HCT116 (cell line): ENCODE measurements around the gene ADM5. TPM values are rescaled to one million over a fixed set of nuclear protein-coding genes. Genes with fewer than 3 reads are reported as not detected.

Experiments used
- ATAC-seq: fragments of 200-7000 bp; cut with Tn5 transposase; 2 replicates; pipeline ENCODE4 v1.9.1; 2020; ENCODE audit warnings: mild to moderate bottlenecking, moderate library complexity
- BruUV-seq: library from RNA; stranded (reverse); fragments of 400-500 nt; replicated peaks from 2 replicates; lab custom pipeline; 2021; lab: Mats Ljungman, UMichigan
- CTCF ChIA-PET: fragments of 300-600 bp; sonication (Branson Sonifier 250); formaldehyde crosslinking; loops from one replicate; lab custom pipeline; 2021; ENCODE audit warnings: antibody characterized with exemption; lab: Charles Lee
- POLR2A ChIA-PET: fragments of 300-600, 350-600 bp; sonication (Branson Sonifier 250); formaldehyde crosslinking; loops from one replicate; lab custom pipeline; 2021; ENCODE audit warnings: antibody characterized with exemption; lab: Charles Lee
- RAD21 ChIA-PET, 2 experiments: fragments of 300-600 bp; sonication (Branson Sonifier 250); formaldehyde crosslinking; loops; one replicate each; lab custom pipeline; 2023; ENCODE audit warnings: low total read pairs in 2 of 2; ENCODE audit not compliant: uncharacterized antibody in 2 of 2, unreplicated experiment in 2 of 2, low non-redundant PET in 1 of 2; lab: Charles Lee
- DNase-seq: peaks from one replicate; pipeline ENCODE4 v3.0.0-alpha.2; 2010; ENCODE audit warnings: low read depth, low spot score
- H2AFZ ChIP-seq: fragments of 200-600 bp; shearing (Covaris generic), sonication (generic); 2 replicates; pipeline ENCODE4 v1.6.1; 2017; ENCODE audit warnings: low read depth, mixed run types, mixed read lengths, antibody characterized with exemption, low read length; ENCODE audit not compliant: poor library complexity, severe bottlenecking
- H3K27ac ChIP-seq: 2 replicates; pipeline ENCODE4 v1.5.1; 2012; ENCODE audit warnings: low read depth, low read length
- H3K27me3 ChIP-seq: fragments of 200-600 bp; sonication (generic); 2 replicates; pipeline ENCODE4 v1.6.1; 2016; ENCODE audit warnings: mixed run types, low read length, mixed read lengths; ENCODE audit not compliant: insufficient read depth
- H3K36me3 ChIP-seq, 2 experiments: fragments of 200-500 bp in 1 of 2; fragments of 200-600 bp in 1 of 2; sonication (Bioruptor generic) in 1 of 2; sonication (generic) in 1 of 2; 2 replicates each; pipeline versions ENCODE4 v1.5.1 to v1.6.1; 2014 to 2016; ENCODE audit warnings: low read length in 2 of 2, inconsistent platforms in 1 of 2, mixed read lengths in 1 of 2, mixed run types in 1 of 2; ENCODE audit not compliant: insufficient read depth in 2 of 2, control insufficient read depth in 1 of 2
- H3K4me1 ChIP-seq, 2 experiments: fragments of 200-600 bp in 1 of 2; sonication (generic) in 1 of 2; 2 replicates each; pipeline versions ENCODE4 v1.5.1 to v1.6.1; 2012 to 2017; ENCODE audit warnings: low read length in 2 of 2, inconsistent platforms in 1 of 2, mild to moderate bottlenecking in 1 of 2, mixed read lengths in 1 of 2, mixed run types in 1 of 2, moderate library complexity in 1 of 2; ENCODE audit not compliant: insufficient read depth in 2 of 2, control insufficient read depth in 1 of 2
- H3K4me2 ChIP-seq: fragments of 200-600 bp; sonication (generic); 2 replicates; pipeline ENCODE4 v1.6.1; 2017; ENCODE audit warnings: mixed run types, low read length, mixed read lengths
- H3K4me3 ChIP-seq, 2 experiments: fragments of 200-600 bp in 1 of 2; sonication (generic) in 1 of 2; replicated peaks in 1 of 2; 2 replicates each; pipeline ENCODE4 v1.5.1; 2011 to 2016; ENCODE audit warnings: low read length in 2 of 2, control low read depth in 1 of 2, low read depth in 1 of 2, mild to moderate bottlenecking in 1 of 2, mixed read lengths in 1 of 2, mixed run types in 1 of 2
- H3K79me2 ChIP-seq: fragments of 200-600 bp; sonication (generic); 2 replicates; pipeline ENCODE4 v1.6.1; 2017; ENCODE audit warnings: mild to moderate bottlenecking, mixed run types, low read length, moderate library complexity, mixed read lengths; ENCODE audit not compliant: insufficient read depth
- H3K9ac ChIP-seq: fragments of 200-600 bp; sonication (generic); 2 replicates; pipeline ENCODE4 v1.6.1; 2016; ENCODE audit warnings: low read length, mixed read lengths
- H3K9me2 ChIP-seq: fragments of 200-600 bp; sonication (generic), shearing (Covaris generic); 2 replicates; pipeline ENCODE4 v1.6.1; 2017; ENCODE audit warnings: mixed run types, mild to moderate bottlenecking, moderate library complexity; ENCODE audit not compliant: insufficient read depth
- H3K9me3 ChIP-seq, 2 experiments: fragments of 200-500 bp in 1 of 2; fragments of 200-600 bp in 1 of 2; sonication (Bioruptor generic) in 1 of 2; sonication (generic) in 1 of 2; 2 replicates each; pipeline ENCODE4 v1.6.1; 2014 to 2017; ENCODE audit warnings: low read length in 2 of 2, mixed read lengths in 2 of 2, inconsistent platforms in 1 of 2, low read depth in 1 of 2, mild to moderate bottlenecking in 1 of 2, mixed run types in 1 of 2, moderate library complexity in 1 of 2; ENCODE audit not compliant: control insufficient read depth in 1 of 2, insufficient read depth in 1 of 2
- H4K20me1 ChIP-seq: fragments of 200-600 bp; sonication (generic), shearing (Covaris generic); 2 replicates; pipeline ENCODE4 v1.6.1; 2017; ENCODE audit warnings: mixed run types, mild to moderate bottlenecking, moderate library complexity; ENCODE audit not compliant: insufficient read depth
- CTCF ChIP-seq, 3 experiments: fragments of 200-600 bp in 1 of 3; sonication (generic) in 1 of 3; IDR thresholded peaks in 2 of 3; conservative IDR thresholded peaks in 1 of 3; 2 replicates each; pipeline ENCODE4 v1.5.1; 2012 to 2017; ENCODE audit warnings: low read depth in 2 of 3, low read length in 2 of 3, antibody characterized with exemption in 1 of 3, borderline replicate concordance in 1 of 3, control low read depth in 1 of 3, mild to moderate bottlenecking in 1 of 3, mixed read lengths in 1 of 3, mixed run types in 1 of 3, moderate library complexity in 1 of 3; ENCODE audit not compliant: insufficient read depth in 1 of 3
- EGR1 ChIP-seq: IDR thresholded peaks from 2 replicates; pipeline ENCODE4 v1.6.1; 2012; ENCODE audit warnings: low read depth
- ELF1 ChIP-seq: IDR thresholded peaks from 2 replicates; pipeline ENCODE4 v1.6.1; 2012; ENCODE audit warnings: low read depth, borderline replicate concordance
- FOSL1 ChIP-seq: IDR thresholded peaks from 2 replicates; pipeline ENCODE4 v1.6.1; 2012; ENCODE audit warnings: low read depth
- POLR2A ChIP-seq: IDR thresholded peaks from 2 replicates; pipeline ENCODE4 v1.7.0; 2011; ENCODE audit warnings: borderline replicate concordance; ENCODE audit not compliant: insufficient read depth, insufficient read length; ENCODE audit errors: extremely low read depth
- POLR2AphosphoS5 ChIP-seq: IDR thresholded peaks from 2 replicates; pipeline ENCODE4 v1.6.1; 2011; ENCODE audit warnings: mild to moderate bottlenecking, low read depth, low read length, moderate library complexity
- REST ChIP-seq: IDR thresholded peaks from 2 replicates; pipeline ENCODE4 v1.6.1; 2012; ENCODE audit warnings: low read depth
- SP1 ChIP-seq: IDR thresholded peaks from 2 replicates; pipeline ENCODE4 v1.6.1; 2012; ENCODE audit warnings: low read depth
- SRF ChIP-seq: IDR thresholded peaks from 2 replicates; pipeline ENCODE4 v1.6.1; 2012; ENCODE audit warnings: low read depth
- TCF7L2 ChIP-seq: IDR thresholded peaks from 2 replicates; pipeline ENCODE4 v1.7.0; 2011; ENCODE audit warnings: borderline replicate concordance, inconsistent platforms; ENCODE audit not compliant: insufficient read depth, insufficient read length; ENCODE audit errors: extremely low read depth
- YY1 ChIP-seq: IDR thresholded peaks from 2 replicates; pipeline ENCODE4 v1.6.1; 2011; ENCODE audit warnings: low read length, low read depth, moderate library complexity, mild to moderate bottlenecking; ENCODE audit not compliant: insufficient replicate concordance; ENCODE audit errors: extremely low read depth
- ZFX ChIP-seq: fragments of 450-650 bp; IDR thresholded peaks from 2 replicates; pipeline ENCODE4 v1.6.1; 2017
- ZNF274 ChIP-seq: fragments of 200-500 bp; sonication (Bioruptor generic); IDR thresholded peaks from 2 replicates; pipeline ENCODE4 v1.6.1; 2014; ENCODE audit warnings: mild to moderate bottlenecking, low read depth, low read length, inconsistent platforms
- intact Hi-C: fragments of 100-400 bp; cut with micrococcal nuclease; formaldehyde crosslinking; loops from 2 replicates; pipeline ENCODE4 v1.10.0; 2022
- total RNA-seq: library from RNA; stranded (reverse); gene quantifications from one replicate; pipeline ENCODE4 v1.2.1, GENCODE V29; 2021; ENCODE audit not compliant: unreplicated experiment

Gene ADM5
- total RNA-seq, 1 experiment from 2014 or later, result 12.1 TPM

- no TSS peak for BruUV-seq
- H4K20me1 ChIP-seq, result no peaks in the 10 kb centered on the region
- intact Hi-C loops, result no loop called here
- CTCF ChIA-PET, result interaction anchor here (0.7 to 1.3 kb wide), 2 partner anchors 11 to 407 kb away, joined by 4 read pairs; no protein-coding TSS in a partner anchor
- H3K4me1 ChIP-seq, result peaks cover 13 to 31% of the 10 kb centered on the region in 2 experiments; a peak in 3 of 4 replicates
- H3K4me2 ChIP-seq, result no peak overlapping the region
- POLR2A ChIA-PET, result interaction anchor here (1.6 kb wide), 1 partner anchor 27 kb away, joined by 3 read pairs; the partner anchor contains the start of gene SCAF1
- ATAC-seq (no peak), DNase-seq (no peak)
- H3K9me3 ChIP-seq, result no peaks in the 10 kb centered on the region
- no peak overlapping the region for H3K4me3 ChIP-seq
- no peak overlapping the region for H2AFZ ChIP-seq
- peaks cover 3 to 19% of the 10 kb centered on the region in 2 experiments; a peak in 2 of 4 replicates for H3K36me3 ChIP-seq
- no peak overlapping the region for H3K9ac ChIP-seq
- H3K27ac ChIP-seq, result no peak overlapping the region
- no peaks in the 10 kb centered on the region for H3K27me3 ChIP-seq
- RAD21 ChIA-PET, result no interaction called here
- no peaks in the 10 kb centered on the region for H3K9me2 ChIP-seq
- H3K79me2 ChIP-seq, result peaks cover 42% of the 10 kb centered on the region
- no peak for TF ChIP-seq ZNF274
- peak; percentile 46; the same call in 1 of the 2 replicates for TF ChIP-seq EGR1
- TF ChIP-seq, all 23 proteins: peak for 1
Observed at GRCh38 chr19:49669516-49669915, 19.9 kb upstream of the ADM5 start.

- H3K4me3 ChIP-seq, result peak overlapping the region; percentile 15 to 22; a peak in 3 of 4 replicates
- ATAC-seq, result peak; percentile 40
- BruUV-seq, result no TSS peak
- no peaks in the 10 kb centered on the region for H3K9me2 ChIP-seq
- intact Hi-C loops, result no loop called here
- H4K20me1 ChIP-seq, result no peaks in the 10 kb centered on the region
- RAD21 ChIA-PET, result interaction anchor here in 1 of 2 experiments (0.5 kb wide), 1 partner anchor 126 kb away, joined by 3 read pairs; no protein-coding TSS in a partner anchor
- CTCF ChIA-PET, result interaction anchor here (0.9 to 2.3 kb wide), 7 partner anchors 8 to 102 kb away, joined by 3 to 11 read pairs (median 3); partner anchors contain the start of genes RRAS and SCAF1
- H3K4me2 ChIP-seq, result peak overlapping the region; percentile 69
- no peak overlapping the region for H2AFZ ChIP-seq
- peaks cover 16 to 34% of the 10 kb centered on the region in 2 experiments for H3K4me1 ChIP-seq
- peak; percentile 71 for DNase-seq
- H3K9ac ChIP-seq, result peak overlapping the region; percentile 31
- peak overlapping the region; percentile 55 for H3K27ac ChIP-seq
- H3K9me3 ChIP-seq, result no peaks in the 10 kb centered on the region
- H3K36me3 ChIP-seq, result peaks cover 3 to 16% of the 10 kb centered on the region in 2 experiments; a peak in 2 of 4 replicates
- H3K79me2 ChIP-seq, result peaks cover 20% of the 10 kb centered on the region
- POLR2A ChIA-PET, result no interaction called here
- H3K27me3 ChIP-seq, result no peaks in the 10 kb centered on the region
- TF ChIP-seq CTCF (IDR thresholded peaks at IDR 0.05 in 2 of 3, conservative IDR thresholded peaks at IDR 0.05 in 1 of 3; ENCODE audit: borderline replicate concordance in 1 of 3, insufficient read depth in 1 of 3, low read depth in 2 of 3, low read length in 2 of 3) (peak; percentile 94 to 96 (median 95)), ELF1 (no peak), TCF7L2 (no peak), SP1 (no peak), YY1 (peak; percentile 45), ZFX (no peak), POLR2AphosphoS5 (no peak), FOSL1 (no peak), POLR2A (no peak), REST (no peak), SRF (no peak)
Observed at GRCh38 chr19:49672131-49672919, 17.1 kb upstream of the ADM5 start.
